Measurements from ENCODE around the gene RSAD2. TPM values are rescaled to one million over a fixed set of nuclear protein-coding genes. Genes with fewer than 3 reads are reported as not detected.
A peak's percentile ranks its signal among the peaks of the same experiment; 100 is the strongest.

Gene RSAD2
- polyA plus RNA-seq, 2 of the 4 experiments (the other 2 are of a cell fraction): 0.03 to 0.06 TPM

DNA sequence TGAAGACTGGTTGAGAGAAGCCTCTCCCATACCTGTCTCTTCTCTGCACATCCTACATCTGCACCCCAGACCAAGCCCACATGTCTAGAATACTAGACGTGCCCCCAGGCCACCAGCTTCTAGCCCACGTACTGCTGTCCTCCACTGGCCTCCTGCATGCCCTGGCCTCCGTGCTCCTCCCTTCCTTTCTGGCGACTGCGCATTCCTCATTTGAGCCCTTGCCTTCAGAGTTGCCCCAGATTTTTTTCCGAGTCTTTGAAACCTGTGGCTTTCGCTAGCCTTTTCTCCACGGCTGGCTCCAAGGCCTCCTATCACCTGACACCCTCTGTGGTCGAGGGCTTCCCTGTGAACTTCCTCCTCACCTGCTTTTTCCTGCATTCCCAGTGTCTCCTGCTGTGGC, 50.9 kb downstream of the RSAD2 start:
- H3K27ac ChIP-seq: no peak overlapping the region
- FAIRE-seq: no peak
- POLR2A ChIA-PET: no interaction called here

DNA sequence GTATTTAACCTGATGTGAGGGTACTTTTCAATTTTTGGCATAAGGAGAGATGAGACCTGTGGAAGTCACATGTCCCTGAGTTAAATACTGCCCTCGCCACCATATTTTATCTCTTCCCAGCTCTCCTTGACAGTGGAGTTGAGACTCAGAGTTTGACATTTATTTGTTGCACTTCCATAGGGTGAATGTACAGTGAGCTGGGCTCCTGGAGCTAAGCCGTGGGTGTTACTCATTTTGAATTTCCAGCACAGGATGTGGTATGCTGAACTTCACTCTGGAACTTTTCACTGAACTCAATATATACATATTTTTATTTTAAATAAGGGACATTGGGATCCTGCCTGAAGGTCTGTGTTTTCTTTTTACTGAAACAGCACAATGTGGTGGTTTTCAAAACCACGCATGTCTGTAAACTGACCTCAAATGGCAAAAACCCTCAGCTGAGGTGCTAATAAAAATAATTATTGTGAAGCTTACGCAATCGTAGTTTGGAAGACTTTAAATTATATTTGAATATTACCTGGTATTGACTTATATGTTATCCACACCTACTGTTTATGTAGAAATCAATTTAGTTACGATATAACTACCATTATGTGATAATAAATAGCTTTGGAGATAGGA, 51.7 kb downstream of the RSAD2 start:
- no peak overlapping the region for H3K27ac ChIP-seq
- no peak for TF ChIP-seq TP53 (CRISPR knock-in tag; IDR thresholded peaks at IDR 0.05)
- 0 out of 4 replicates have a peak, but pooled peaks of 1 of the 2 experiments have one; percentile 26 for TF ChIP-seq CEBPB (IDR thresholded peaks at IDR 0.05)
- no peak for TF ChIP-seq POLR2A (IDR thresholded peaks at IDR 0.05; ENCODE audit: low read length)
- no peak for TF ChIP-seq ESRRA (IDR thresholded peaks at IDR 0.05; ENCODE audit: borderline replicate concordance, low read length)
- ChIA-PET CTCF (interaction anchor here (0.7 to 1.5 kb wide), 7 partner anchors 11 to 169 kb away, joined by 3 to 7 read pairs (median 4); no protein-coding TSS in a partner anchor), POLR2A (no interaction called here)
- WGBS (ENCODE audit: missing lambda C conversion rate): 87% methylated on average over 6 of the region's 6 CpGs
- H3K4me2 ChIP-seq: no peak overlapping the region
- H3K4me1 ChIP-seq: no peaks in the 10 kb centered on the region
- FAIRE-seq (no peak), DNase-seq (ENCODE audit: low read depth in 1 of 2, low spot score in 1 of 2) (no peak), ATAC-seq (no peak)
- H3K4me3 ChIP-seq: no peak overlapping the region
- H3K9me3 ChIP-seq: no peaks in the 10 kb centered on the region

More for the DNA sequence above, 50.9 kb downstream of the RSAD2 start:
- no peaks in the 10 kb centered on the region for H3K4me1 ChIP-seq
- CTCF ChIA-PET: interaction anchor here (1.1 to 1.9 kb wide), 3 partner anchors 10 to 108 kb away, joined by 3 to 7 read pairs (median 5); no protein-coding TSS in a partner anchor
- no peak for DNase-seq (ENCODE audit: low read depth in 1 of 2, low spot score in 1 of 2)
- no peaks in the 10 kb centered on the region for H3K9me3 ChIP-seq
- H3K4me3 ChIP-seq: no peak overlapping the region
- WGBS (ENCODE audit: missing lambda C conversion rate): 89% methylated on average over 9 of the region's 9 CpGs
- no peak for TF ChIP-seq FOSL2 (IDR thresholded peaks at IDR 0.05)
- TF ChIP-seq FOSL2 (CRISPR knock-in tag; IDR thresholded peaks at IDR 0.05): no peak
- TF ChIP-seq, protein P1, sequence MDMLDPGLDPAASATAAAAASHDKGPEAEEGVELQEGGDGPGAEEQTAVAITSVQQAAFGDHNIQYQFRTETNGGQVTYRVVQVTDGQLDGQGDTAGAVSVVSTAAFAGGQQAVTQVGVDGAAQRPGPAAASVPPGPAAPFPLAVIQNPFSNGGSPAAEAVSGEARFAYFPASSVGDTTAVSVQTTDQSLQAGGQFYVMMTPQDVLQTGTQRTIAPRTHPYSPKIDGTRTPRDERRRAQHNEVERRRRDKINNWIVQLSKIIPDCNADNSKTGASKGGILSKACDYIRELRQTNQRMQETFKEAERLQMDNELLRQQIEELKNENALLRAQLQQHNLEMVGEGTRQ (IDR thresholded peaks at IDR 0.05): no peak
- TF ChIP-seq CEBPB (IDR thresholded peaks at IDR 0.05): no peak
- TF ChIP-seq, protein P2, sequence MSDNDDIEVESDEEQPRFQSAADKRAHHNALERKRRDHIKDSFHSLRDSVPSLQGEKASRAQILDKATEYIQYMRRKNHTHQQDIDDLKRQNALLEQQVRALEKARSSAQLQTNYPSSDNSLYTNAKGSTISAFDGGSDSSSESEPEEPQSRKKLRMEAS (IDR thresholded peaks at IDR 0.05): no peak
- TF ChIP-seq POLR2AphosphoS2 (conservative IDR thresholded peaks at IDR 0.05; ENCODE audit: low read length): no peak
- no peak for TF ChIP-seq EP300 (IDR thresholded peaks at IDR 0.05)
- TF ChIP-seq SREBF2 (IDR thresholded peaks at IDR 0.05): no peak
- TF ChIP-seq TFCP2L1 (CRISPR knock-in tag; IDR thresholded peaks at IDR 0.05): no peak
- TF ChIP-seq HOXA7 (CRISPR knock-in tag; IDR thresholded peaks at IDR 0.05): no peak
- TF ChIP-seq CHD2 (IDR thresholded peaks at IDR 0.05; ENCODE audit: low read length, partially characterized antibody): no peak
- no peak for ATAC-seq
- no peak overlapping the region for H3K4me2 ChIP-seq

DNA sequence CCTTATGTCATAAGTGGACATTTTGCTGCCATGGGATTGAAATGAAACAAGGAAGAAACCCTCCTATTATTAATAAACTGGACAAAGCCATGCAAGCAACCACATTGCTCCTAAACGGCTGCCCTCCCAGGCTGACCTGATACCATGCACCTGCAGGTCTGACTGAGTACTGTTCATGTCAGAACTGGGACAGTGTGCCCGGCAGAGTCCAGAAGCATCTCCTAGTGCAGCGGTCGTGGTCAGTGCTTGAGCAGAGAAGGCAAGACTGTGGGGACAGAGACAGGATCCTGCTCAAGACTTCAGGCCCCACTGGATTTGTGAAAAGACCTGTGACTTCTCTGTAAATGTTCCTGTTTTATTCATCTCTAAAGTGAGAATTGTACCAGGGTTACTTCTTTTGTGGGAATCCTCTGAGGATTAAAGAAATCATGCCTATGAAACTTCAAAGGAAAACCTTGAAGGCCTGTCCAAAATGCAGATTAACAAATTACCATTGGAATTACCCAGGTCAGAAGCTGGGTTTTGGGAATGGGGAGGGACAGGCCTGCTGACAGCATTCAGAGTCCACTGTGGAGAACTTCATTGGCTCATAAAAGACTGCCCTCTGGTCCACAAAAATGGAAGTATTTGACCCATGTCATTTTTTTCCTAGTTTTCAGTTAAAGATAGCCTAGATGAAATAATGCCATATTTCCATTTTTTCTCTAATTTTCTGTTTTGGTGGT, 53.5 kb downstream of the RSAD2 start:
- 78% methylated on average over 4 of the region's 4 CpGs for WGBS (ENCODE audit: missing lambda C conversion rate)
- CTCF ChIA-PET: interaction anchor here (1.1 kb wide), 1 partner anchor 10 kb away, joined by 4 read pairs; no protein-coding TSS in a partner anchor
- TF ChIP-seq, protein P3, sequence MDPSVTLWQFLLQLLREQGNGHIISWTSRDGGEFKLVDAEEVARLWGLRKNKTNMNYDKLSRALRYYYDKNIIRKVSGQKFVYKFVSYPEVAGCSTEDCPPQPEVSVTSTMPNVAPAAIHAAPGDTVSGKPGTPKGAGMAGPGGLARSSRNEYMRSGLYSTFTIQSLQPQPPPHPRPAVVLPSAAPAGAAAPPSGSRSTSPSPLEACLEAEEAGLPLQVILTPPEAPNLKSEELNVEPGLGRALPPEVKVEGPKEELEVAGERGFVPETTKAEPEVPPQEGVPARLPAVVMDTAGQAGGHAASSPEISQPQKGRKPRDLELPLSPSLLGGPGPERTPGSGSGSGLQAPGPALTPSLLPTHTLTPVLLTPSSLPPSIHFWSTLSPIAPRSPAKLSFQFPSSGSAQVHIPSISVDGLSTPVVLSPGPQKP (IDR thresholded peaks at IDR 0.05; ENCODE audit: low read depth, low read length): no peak

DNA sequence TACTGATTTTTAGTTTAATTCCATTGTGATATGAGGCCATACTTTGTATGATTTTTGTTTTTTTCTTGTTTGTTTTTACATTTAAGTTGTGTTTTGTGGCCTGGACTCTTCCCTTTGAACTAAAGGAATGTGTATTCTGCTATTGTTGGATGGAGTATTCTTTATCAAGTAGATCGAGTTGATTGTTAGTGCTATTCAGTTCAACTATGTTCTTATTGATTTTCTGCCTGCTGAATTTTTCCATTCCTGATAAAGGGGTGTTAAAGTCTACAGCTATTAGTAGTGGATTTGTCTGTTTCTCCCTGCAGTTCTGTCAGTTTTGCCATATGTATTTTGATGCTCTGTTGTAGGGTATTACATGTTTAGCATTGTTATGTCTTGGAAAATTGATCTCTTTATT, 54.2 kb downstream of the RSAD2 start:
- TF ChIP-seq, protein P4, sequence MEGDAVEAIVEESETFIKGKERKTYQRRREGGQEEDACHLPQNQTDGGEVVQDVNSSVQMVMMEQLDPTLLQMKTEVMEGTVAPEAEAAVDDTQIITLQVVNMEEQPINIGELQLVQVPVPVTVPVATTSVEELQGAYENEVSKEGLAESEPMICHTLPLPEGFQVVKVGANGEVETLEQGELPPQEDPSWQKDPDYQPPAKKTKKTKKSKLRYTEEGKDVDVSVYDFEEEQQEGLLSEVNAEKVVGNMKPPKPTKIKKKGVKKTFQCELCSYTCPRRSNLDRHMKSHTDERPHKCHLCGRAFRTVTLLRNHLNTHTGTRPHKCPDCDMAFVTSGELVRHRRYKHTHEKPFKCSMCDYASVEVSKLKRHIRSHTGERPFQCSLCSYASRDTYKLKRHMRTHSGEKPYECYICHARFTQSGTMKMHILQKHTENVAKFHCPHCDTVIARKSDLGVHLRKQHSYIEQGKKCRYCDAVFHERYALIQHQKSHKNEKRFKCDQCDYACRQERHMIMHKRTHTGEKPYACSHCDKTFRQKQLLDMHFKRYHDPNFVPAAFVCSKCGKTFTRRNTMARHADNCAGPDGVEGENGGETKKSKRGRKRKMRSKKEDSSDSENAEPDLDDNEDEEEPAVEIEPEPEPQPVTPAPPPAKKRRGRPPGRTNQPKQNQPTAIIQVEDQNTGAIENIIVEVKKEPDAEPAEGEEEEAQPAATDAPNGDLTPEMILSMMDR (IDR thresholded peaks at IDR 0.05): no peak
- TF ChIP-seq PHF8 (IDR thresholded peaks at IDR 0.05; ENCODE audit: borderline replicate concordance, low read depth): no peak
- TF ChIP-seq ZFP36 (IDR thresholded peaks at IDR 0.05; ENCODE audit: borderline replicate concordance, partially characterized antibody): no peak
- TF ChIP-seq, protein P5, sequence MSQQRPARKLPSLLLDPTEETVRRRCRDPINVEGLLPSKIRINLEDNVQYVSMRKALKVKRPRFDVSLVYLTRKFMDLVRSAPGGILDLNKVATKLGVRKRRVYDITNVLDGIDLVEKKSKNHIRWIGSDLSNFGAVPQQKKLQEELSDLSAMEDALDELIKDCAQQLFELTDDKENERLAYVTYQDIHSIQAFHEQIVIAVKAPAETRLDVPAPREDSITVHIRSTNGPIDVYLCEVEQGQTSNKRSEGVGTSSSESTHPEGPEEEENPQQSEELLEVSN (IDR thresholded peaks at IDR 0.05; ENCODE audit: borderline replicate concordance, low read depth): no peak
- TF ChIP-seq, protein P6, sequence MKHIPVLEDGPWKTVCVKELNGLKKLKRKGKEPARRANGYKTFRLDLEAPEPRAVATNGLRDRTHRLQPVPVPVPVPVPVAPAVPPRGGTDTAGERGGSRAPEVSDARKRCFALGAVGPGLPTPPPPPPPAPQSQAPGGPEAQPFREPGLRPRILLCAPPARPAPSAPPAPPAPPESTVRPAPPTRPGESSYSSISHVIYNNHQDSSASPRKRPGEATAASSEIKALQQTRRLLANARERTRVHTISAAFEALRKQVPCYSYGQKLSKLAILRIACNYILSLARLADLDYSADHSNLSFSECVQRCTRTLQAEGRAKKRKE (CRISPR knock-in tag; IDR thresholded peaks at IDR 0.05; ENCODE audit: low read depth): no peak
- no peak for TF ChIP-seq EHMT2 (IDR thresholded peaks at IDR 0.05; ENCODE audit: low read depth)
- TF ChIP-seq SMC3 (IDR thresholded peaks at IDR 0.05): no peak
- Histone ChIP-seq H3K27ac (no peak overlapping the region), H3K4me3 (no peak overlapping the region), H3K4me2 (no peak overlapping the region), H3K4me1 (no peaks in the 10 kb centered on the region), H3K9me3 (no peaks in the 10 kb centered on the region)
- DNase-seq (ENCODE audit: low read depth in 1 of 2, low spot score in 1 of 2): no peak
- no peak for FAIRE-seq
- ChIA-PET CTCF (interaction anchor here (1.0 to 2.4 kb wide), 3 partner anchors 10 to 15 kb away, joined by 3 to 12 read pairs (median 3); partner anchors contain the start of gene RNF144A), POLR2A (no interaction called here)
- no peak for ATAC-seq
- WGBS (ENCODE audit: missing lambda C conversion rate): 26% methylated on average over 1 of the region's 1 CpG

More for the DNA sequence above, 53.5 kb downstream of the RSAD2 start:
- ATAC-seq (peak; percentile 55 to 65; a peak in 3 of 6 replicates), FAIRE-seq (no peak), DNase-seq (ENCODE audit: low read depth in 1 of 2, low spot score in 1 of 2) (no peak)
- POLR2A ChIA-PET: no interaction called here
- no peak overlapping the region for H3K4me3 ChIP-seq
- H3K9me3 ChIP-seq: no peaks in the 10 kb centered on the region
- H3K4me1 ChIP-seq: no peaks in the 10 kb centered on the region
- no peak overlapping the region for H3K4me2 ChIP-seq
- H3K27ac ChIP-seq: no peak overlapping the region
